Left renal pelvis (tissue), 4 donors: Measurements from ENCODE around the gene AGXT. TPM values are rescaled to one million over a fixed set of nuclear protein-coding genes. Genes with fewer than 3 reads are reported as not detected.

ENCODE experiments used
- DNase-seq, 4 donors: peaks; one replicate each; pipeline ENCODE4 v3.0.0-alpha.2; 2013; ENCODE audit warnings: low read depth in 4 of 4, low spot score in 3 of 4
- polyA plus RNA-seq, 4 donors: library from polyadenylated mRNA; unstranded; fragments of 120-200 nt; gene quantifications; one replicate each; pipeline ENCODE4 v1.2.1, GENCODE V29; 2013; ENCODE audit not compliant: insufficient read length in 4 of 4

AGXT gene
- polyA plus RNA-seq, 4 donors, result 0.06 to 1.8 (median 0.15) TPM; not detected in 1

DNA sequence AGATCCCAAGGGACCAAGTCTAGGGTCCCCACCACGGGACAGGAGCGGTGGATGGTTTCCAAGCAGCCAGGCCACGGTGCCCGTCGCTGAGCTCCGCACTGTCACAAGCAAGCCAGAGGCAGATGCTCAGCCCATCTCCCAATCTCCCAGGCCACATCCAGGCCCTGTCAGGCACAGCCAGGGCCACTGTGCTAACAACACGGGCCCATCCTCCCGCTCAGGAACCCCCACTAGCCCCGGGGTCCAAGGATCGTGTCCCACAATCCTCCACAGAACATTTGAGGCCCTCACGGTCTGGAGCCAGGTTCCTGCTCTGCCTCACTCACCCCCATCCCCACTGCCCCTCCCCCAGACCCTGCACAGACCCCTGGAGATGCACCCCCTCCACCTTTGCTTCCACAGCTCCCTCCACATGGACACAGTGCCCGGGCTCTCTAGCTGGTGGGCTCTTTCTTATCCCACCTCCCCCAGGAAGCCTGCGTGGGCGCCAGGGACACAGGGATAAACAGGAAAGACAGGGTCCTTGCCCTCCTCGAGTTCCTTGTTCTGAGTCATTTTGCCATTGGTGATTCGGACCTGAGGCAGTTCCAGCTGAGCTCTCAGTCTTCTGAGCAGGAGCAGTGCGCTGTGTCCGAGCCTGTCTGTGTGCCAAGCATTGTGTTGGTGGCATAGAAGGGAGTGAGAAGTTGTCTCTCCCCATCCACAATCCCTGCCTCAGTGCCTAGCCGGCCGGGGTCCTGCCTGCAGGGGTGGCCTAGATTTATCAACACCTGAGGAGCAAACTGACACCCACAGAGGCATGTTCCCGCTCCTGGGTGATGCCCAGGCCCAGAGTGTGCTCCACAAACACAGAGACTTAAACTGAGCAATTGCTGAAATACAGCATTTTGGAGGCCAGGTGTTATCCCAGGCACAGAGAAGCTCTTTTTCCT, 44.5 kb downstream of the AGXT start:
- DNase-seq, result no peak

DNA sequence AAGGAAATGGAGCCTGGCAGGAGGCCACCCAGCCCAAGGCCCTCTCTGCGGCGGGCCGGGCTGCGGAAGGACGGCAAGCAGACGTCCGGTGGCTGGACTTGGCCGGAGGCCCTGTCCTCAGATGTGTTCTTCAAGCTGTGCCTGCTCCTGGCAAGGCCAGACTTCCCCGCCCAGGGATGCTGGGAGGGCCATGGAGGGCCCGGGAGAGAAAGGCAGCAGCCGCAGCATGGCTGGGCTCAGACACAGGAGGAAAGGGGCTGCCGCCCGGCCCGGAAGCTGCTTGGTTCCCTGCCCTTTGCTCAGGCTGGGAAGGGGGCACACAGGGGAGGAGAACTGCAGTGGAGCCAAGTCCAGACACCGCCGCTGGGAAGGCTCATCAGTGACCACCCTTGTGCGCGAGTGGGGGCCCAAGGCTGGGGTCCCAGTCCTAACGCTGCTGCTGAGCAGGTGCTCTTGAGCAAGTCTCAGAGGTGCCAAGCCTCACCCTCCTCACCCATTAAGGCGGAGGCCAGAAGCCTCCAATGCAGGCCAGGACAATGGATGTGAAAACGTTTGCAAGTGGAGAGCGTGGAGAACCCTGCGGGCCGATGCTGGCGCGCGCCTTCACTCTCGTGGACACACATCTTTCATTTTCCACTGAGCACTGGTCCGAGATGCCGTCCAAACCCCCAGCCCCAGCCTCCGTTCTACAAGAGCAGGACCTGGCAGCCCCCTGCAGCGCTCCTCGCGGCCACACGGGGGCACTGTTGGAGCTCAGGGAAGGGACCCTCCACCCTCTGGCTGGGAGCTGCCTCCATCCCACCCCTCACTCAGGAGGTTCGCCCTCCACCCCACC, 45.4 kb downstream of the AGXT start:
- DNase-seq, result no peak

DNA sequence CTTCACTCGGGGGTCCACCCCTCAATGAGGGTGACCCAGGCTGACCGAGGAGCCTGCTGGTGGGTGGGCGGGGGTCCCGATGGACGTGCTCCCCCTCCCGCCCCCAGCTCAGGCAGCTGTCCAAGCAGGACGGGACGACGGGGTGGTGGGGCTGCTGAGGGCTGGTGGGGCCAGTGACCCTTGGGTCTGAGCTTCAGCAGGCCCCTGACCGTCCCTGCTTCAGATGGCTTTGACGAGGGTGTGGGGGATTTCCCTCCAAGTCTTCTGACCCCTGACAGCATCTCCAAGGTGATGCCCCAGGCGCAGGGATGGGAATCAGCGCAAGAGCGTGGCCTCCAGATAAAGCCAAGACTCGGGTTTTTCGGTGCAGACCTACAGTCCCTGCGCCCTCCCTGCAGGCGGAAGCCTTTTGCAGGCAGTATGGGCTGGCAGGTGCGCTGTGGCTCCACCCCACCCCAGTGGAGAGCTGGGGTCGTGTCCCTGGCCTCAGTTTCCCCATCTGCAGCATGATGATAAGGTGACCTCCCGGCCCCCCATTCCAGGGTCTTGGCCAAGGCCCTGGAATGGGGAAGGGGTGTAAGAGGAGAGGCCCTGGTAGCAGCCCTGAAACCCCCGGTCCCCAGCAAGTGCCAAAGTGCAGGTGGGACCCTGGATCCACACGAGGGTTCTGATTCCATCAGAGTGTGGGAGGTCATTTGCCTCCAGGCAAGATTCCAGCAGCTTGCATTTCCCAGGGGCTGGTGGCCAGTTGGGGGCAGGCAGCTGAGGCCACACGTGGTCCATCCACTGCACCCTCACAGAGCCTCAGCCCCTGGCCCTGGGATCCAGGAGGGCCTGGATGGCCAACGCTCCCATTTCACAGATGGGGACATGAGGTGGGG, 46.3 kb downstream of the AGXT start:
- no peak for DNase-seq

DNA sequence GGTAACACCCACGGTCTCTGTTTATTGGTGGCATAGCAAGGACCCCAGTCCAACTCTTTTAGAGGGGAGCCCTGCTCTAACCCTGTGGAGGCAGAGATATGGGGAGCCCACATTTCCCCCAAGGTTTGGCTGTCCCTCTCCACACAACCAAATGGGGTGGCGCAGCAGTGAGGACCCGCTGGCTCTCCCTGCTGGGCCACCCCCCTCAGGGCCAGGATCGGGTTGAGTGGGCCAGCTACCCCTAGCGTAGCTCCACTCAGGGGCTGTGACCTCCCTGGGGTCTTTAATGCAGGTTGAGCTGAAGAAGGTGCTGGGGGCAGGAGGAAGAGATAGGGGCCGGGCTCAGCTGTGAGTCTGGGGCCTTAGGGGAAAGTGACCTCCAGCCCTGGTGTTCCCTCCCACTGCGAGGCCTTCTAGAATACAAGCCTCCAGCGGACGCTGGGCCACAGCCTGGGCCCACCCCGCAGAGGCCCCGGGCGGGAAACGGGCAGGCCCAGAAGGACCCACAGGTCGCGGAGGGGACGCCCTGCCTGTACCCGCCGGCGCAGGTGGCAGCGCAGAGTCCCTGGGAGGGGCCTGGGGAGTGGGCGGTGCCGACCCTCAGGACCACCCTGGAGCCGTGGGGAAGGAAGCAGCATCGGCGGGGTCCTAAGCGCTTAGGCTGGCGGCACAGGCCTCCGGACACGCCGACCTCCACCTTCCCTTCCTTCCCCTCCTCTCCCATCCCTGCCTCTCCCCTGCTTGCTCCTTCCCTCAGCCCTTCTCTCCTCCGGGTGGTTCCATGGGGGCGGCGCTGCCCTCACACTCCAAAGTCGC, 47.1 kb downstream of the AGXT start:
- no peak for DNase-seq

DNA sequence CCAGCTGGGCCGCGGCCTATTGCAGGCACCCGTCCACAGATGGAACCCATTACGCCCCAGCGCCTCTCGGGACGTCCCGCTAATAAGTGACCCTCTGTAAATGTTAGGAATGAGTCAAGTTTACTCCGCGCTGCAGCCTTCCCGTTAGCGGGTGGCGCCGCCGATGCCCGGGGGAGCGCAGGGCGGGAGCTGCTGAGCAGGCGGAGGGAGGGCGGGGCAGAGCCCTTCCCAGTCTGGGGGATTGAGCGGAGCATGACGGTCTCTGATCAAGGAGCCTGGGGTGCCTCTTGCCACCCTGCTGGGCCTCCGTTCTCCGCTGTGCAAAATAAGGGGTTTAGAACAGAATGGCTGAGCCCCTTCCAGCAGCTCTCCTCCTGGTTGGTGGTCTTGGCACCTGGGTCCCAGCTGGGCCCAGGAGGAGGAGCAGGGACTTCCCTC, 48.0 kb downstream of the AGXT start:
- DNase-seq, result peak in 1 of 4 donors; percentile 45

DNA sequence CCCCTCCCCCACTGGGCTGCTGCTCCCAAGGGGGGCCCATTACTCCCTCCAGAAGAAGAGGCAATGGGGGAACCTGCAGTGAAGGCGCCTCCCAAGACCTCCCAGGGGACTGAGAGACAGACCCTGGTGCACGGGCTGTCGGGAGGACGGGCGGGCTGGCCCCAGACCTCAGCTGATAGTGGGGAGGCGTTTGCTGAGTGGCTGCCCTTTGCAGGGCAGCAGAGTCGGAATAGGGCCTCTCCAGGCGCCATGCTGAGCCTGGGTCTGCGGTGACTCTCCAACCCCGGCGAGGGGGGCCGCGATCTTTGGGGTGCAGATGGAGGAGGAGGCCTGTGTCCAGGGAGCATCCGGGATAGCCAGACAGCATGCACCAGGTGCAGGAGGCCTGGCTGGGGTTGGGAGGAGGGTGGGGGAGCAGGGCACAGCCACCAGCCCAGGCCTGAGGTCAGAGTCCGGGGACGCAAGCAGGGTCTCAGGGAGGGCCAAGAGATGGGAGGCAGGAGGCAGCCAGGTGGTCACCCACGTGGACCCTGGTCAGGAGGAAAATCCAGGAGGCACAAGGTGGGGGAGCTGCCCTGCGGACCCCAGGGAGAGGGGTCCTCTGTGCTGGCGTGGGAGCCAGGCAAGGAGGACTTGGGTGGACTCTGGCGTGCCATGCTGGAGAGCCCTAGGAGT, 48.5 kb downstream of the AGXT start:
- no peak for DNase-seq

DNA sequence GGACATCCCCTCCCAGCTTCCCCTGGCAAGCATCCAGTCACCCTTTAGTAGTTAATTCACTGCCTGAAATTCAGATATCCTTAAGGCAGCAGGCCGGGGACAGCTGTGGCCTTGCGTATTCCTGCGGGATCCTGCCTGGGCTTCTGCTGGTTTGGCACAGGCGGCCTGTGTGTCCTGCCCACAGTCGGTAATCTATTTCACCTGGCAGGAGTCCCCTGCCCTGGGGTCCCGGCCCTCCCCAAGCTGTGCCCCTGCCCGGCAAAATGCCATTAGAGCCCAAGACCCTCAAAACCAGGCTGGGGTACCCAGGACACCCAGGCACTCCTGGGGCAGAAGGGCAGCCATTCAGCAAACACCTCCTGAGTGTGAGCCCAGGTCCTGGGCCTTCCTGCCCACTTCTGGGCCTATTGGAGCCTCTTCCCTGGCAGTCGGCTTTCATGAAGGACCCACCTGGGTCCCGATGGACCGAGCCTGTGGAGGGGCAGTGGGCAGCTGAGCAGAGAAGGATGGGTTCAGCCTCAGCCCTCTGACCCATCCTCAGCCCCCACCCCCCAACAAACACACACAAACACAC, 49.1 kb downstream of the AGXT start:
- no peak for DNase-seq

DNA sequence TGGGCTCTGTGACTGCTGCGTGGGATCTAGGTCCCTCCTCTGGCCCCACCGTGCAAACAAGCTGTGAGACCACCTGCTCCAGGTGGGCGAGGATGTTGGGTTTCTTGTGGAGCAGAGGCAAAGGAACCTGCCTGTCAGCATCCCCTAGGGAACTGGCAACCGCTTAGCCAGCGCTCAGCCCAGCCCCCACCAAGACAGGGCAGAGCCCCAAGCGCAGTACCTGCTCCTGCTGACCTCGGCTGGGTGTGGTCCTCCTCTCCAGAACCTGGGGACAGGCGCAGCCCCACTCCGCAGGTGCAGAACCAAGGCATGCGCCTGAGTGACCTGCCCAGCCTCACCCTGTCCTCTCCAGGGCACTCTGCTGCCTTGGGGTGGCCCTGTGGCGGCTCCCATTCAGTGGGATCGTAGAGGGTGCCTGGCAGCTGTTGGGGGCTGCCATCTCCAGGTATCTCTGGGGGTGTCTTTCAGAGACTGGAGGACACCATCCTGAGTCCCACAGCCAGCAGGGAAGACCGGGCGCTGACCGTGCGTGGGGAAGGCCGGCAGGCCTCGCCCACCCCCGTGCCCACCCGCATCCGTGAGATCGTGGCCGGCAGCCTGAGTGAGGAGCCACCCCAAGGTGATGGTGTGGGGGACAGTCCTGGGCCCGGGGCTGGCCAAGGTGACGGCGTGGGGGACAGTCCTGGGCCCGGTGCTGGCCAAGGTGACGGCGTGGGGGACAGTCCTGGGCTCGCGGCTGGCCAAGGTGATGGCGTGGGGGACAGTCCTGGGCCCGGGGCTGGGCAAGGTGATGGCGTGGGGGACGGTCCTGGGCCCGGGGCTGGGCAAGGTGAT, 49.9 kb downstream of the AGXT start:
- no peak for DNase-seq

DNA sequence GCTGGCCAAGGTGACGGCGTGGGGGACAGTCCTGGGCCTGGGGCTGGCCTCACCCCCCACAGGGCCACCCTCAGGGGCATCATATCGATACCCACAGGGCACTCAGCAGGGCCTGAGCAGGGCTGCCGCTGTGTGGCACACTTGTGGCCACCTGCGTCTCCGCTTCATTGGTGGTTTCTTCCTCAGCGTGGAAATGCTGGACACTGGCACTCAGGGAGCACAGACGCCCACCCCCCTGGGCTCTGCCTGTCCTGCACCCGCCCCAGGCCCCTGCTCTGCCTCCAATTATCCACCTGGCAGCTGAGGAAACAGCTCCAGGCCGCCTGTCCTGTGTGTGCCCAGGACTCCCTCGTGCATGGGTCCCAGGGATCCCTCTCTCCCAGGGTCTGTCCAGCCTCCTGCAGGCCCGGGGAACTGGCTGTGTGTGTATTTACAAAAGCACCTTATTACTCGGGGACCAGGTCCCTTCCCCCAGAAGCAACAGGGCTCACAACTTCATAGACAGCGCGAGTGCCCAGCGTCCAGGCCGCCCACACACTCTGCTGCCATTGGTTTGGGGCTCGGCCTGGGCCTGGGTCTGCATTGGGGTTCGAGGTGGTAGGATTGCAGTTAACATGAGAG, 50.6 kb downstream of the AGXT start:
- no peak for DNase-seq

DNA sequence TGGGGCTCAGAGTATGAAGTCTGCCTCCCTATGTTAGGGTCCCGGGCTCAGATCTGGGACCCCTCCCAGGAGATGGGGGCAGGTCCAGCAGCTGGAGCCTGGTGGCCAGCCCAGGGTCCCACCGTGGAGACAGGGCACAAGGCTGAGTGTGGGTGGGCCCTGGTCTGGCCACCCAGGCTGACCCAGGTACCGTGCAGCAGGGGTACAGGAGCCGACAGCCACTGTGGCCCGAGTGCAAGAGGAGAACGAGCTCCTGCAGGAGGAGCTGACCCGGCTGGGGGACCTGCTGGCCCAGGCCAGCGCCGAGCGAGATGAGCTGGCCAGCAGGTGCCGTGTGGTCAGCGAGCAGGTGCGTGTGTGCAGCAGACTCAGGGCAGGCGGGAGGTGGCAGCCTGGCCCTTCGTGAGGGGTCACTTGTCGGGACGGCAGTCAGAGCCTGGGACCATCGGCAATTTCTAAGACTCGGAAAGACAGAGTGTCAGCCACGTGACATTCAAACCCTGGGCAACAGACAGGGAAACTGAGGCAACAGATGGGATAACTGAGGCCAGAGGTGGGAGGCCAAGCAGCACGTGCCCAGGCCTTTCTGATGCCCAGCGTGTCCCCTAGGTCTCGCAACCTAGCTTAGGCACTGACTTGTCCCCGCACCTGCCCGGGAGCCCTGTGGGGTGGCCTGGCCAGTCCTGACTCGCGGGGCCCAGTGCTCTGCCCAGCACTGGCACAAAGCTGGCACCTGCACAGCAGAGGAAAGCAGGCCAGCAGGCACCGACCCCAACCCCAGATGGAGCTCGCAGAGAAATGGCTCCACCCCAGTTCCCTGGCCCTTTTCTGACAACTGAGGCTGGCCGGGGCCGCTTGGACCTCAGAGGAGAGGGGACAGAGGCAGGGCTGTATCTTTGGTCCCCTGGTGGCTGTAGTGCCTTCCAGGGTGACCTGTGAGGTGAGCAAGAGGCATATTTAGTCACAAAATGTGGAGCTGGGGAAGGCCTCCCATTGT, 51.5 kb downstream of the AGXT start:
- DNase-seq, result no peak

DNA sequence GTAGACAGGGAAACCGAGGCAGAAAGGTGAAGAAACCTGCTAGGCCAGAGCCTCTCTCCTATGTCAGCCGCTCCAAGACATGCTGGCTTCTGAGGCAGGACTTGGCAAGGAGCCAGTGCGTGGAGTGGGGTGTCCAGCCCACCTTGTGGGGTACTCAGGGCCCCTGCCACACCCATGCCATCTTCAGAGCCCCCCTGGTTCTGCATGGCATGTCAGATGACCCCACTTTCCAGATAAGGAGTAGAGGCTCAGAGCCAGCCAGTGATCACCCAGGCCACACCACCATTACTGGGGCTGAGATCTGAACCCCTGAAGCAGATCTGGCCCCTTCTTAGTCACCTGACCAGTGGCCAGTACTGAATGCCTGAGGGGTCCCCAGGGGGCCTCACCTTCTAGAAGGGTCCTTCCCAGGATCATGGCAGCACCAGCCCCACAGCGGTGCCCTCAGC, 52.2 kb downstream of the AGXT start:
- DNase-seq, result no peak

DNA sequence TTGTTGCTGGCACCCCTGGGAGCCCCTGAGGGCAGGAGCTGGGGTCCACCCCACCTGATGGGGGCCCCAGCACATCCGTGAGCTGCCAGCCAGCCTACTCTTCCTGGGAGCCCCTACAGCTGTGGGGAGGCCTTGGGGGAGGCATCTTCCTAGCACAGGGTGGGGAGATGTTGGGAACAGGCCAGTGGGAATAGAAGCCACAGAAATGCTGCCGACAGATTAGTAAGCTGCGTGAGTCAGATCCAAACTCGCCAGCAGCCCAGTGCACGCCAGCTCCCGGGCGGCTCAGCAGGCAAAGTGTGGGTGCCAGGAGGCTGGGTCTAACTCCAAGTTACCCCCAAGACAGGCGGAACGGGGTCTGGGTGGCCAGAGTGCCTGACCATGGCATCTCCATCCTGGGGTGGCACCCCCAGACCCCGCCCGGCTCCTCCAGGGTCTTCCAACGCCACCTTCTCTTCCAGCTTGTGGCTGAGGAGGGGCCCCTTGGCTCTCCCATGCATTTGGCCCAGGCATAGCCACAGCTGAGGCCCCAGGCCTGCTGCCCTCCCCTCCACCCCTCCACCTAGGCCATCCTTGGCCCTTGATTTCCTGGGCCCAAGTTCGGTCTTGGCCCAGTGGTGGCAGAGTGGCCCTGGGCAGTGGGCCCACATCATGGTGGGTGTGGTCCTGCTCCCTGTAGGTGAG, 52.8 kb downstream of the AGXT start:
- DNase-seq, result no peak

DNA sequence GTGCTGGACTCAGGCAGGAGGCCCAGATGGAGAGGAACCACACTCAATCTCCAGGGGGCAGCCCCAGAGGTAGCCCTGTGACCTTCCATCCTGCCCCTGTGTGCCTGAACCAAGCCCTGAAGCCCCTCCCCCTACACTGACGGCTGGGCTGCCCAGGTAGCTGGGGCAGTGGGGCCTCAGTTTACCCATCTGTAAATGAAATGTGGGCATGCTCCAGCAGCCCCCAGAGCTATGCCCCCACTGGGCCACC, 53.3 kb downstream of the AGXT start:
- DNase-seq, result no peak

DNA sequence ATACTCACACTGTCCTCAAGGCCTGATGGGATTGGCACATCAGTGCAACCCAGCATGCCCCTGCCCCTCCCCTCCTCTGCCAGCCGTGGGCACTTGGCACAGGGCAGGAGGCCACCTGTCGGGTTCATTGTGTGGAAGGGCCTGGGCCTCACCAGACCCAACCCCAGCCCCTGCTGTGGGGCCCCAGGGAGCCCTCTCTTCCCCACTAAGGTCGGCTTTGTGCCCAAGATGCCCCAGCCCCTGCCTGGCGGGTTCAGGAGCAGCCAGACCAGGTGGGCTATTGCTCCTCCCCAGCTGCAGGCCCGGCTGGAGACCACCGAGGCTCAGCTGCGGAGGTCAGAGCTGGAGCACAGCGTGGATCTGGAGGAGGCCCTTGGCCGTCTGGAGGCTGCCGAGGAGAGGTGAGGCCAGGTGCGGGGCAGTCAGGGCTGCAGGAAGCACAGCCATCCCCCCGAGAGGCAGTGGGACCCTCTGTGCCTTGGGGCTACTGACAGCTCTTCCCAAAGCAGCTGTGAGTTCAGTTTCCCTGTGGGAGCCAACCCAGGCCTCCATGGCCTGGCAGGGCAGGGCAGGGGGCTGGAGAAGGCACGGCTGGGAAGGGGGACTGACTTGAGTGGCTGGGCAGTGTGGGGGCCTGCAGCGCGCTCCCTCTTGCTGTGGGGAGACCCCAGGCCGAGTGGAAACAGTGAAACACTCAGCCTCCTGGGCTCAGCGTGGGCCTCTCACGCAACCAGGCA, 53.8 kb downstream of the AGXT start:
- DNase-seq, result no peak

DNA sequence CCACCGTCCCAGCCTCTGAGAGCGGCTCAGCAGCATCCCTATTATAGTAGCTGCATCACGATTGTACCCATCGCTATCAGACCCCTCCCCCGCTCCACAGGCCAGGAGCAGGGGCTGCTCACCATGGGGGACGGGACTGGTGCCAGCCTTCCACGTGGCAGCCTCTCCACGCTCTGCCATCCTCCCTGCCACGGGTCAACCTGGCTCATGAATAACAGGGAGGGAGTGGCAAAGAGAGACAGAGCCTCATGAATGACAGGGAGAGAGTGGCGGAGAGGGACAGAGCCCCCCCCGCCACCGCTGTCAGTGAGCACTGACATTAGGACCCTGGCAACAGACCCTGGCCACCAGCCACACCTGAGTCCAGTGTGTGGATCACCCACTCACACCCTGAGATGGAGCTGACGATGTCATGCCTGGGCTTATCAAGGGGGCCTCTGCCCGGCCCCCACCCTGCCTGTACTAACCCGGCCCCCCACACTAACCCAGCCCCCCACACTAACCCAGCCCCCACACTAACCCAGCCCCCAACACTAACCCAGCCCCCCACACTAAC, 54.4 kb downstream of the AGXT start:
- no peak for DNase-seq
